HG03103 (cell line): ENCODE measurements around the gene ZER1.
"Not testable (repeated sequence)": the region's sequence is repeated elsewhere in the genome, so short reads cannot be mapped to it uniquely, and the experiment has no call there.

Experiments used
- ATAC-seq: cut with Tn5 transposase; IDR thresholded peaks from one replicate; pipeline ENCODE4 v1.9.1; 2021; ENCODE audit warnings: low read depth; ENCODE audit not compliant: unreplicated experiment

The ZER1 gene

GRCh38 chr9:128771745-128772519 is at the start of gene ZER1:
ZER1 (minus strand) TSS chr9:128771927; CDS start chr9:128755565, 16,362 bp downstream.
- peak; percentile 85 for ATAC-seq

GRCh38 chr9:128820665-128821583 is 49.2 kb upstream of the ZER1 start:
- ATAC-seq = no peak

GRCh38 chr9:128819716-128820664 is 48.3 kb upstream of the ZER1 start:
- ATAC-seq = no peak

- ATAC-seq = peak; percentile 25
Observed at GRCh38 chr9:128818839-128819715, 47.4 kb upstream of the ZER1 start.

- peak; percentile 81 for ATAC-seq
Observed at GRCh38 chr9:128818099-128818838, 46.5 kb upstream of the ZER1 start, which contains the start of gene ENDOG. ENDOG (plus strand) TSS chr9:128818500; CDS start chr9:128818685, 185 bp downstream.

GRCh38 chr9:128810873-128811272 is 39.1 kb upstream of the ZER1 start:
- no peak for ATAC-seq

GRCh38 chr9:128809831-128810230 is 38.1 kb upstream of the ZER1 start:
- ATAC-seq = no peak

- no peak for ATAC-seq
Observed at GRCh38 chr9:128809036-128809599, 37.4 kb upstream of the ZER1 start.

GRCh38 chr9:128808543-128808942 is 36.8 kb upstream of the ZER1 start:
- no peak for ATAC-seq

- no peak for ATAC-seq
Observed at GRCh38 chr9:128807827-128808226, 36.1 kb upstream of the ZER1 start.

- no peak for ATAC-seq
Observed at GRCh38 chr9:128805661-128806060, 33.9 kb upstream of the ZER1 start.

- ATAC-seq = no peak
Observed at GRCh38 chr9:128802482-128802881, 30.8 kb upstream of the ZER1 start.

- no peak for ATAC-seq
Observed at GRCh38 chr9:128800061-128800460, 28.3 kb upstream of the ZER1 start.

GRCh38 chr9:128798896-128799295 is 27.2 kb upstream of the ZER1 start:
- ATAC-seq = no peak

- ATAC-seq = not testable (repeated sequence)
Observed at GRCh38 chr9:128794961-128795360, 23.2 kb upstream of the ZER1 start.

- no peak for ATAC-seq
Observed at GRCh38 chr9:128792978-128793686, 21.4 kb upstream of the ZER1 start.

GRCh38 chr9:128792134-128792533 is 20.4 kb upstream of the ZER1 start:
- no peak for ATAC-seq

- ATAC-seq = no peak
Observed at GRCh38 chr9:128790536-128790935, 18.8 kb upstream of the ZER1 start.
